Measurements from ENCODE around the gene SORD. TPM values are rescaled to one million over a fixed set of nuclear protein-coding genes. Genes with fewer than 3 reads are reported as not detected.
"Not testable (repeated sequence)": the region's sequence is repeated elsewhere in the genome, so short reads cannot be mapped to it uniquely, and the experiment has no call there.

Gene SORD
- total and polyA plus RNA-seq, 2 donors (not counting 3 experiments of a cell fraction or from before 2014, with no cell fraction given): 16.6 to 31.8 TPM

DNA sequence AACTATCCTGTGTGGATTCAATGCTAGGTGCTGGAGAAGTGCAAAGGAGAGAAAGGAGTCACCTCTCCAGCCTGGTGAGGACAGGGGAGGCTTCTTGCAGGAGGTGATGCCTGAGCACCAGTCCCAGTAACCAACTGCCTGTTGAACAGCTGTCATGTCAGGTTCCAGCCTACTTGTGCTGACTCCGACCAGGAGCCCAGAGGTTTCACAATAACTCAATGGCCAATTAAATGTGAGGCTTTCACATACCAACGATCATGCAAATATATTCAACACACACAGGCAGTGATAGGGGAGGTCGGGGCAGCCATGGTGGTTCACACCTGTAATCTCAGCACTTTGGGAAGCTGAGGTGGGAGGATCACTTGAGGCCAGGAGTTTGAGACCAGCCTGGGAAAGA is 7.7 kb downstream of the SORD start:
- Histone ChIP-seq H3K9ac (replicated peaks; ENCODE audit: extremely low read depth, insufficient read depth, low read length) (no peak overlapping the region), H3K4me2 (ENCODE audit: insufficient read depth, low read length) (no peak overlapping the region), H3K4me3 (replicated peaks in 1 of 3; ENCODE audit: insufficient read depth in 1 of 3, low read depth in 1 of 3, low read length in 3 of 3) (no peak overlapping the region), H3K4me1 (ENCODE audit: control insufficient read depth, extremely low read depth, insufficient read depth, low read length) (peaks cover 13% of the 10 kb centered on the region), H3K27ac (ENCODE audit: insufficient read depth, low read depth, low read length) (no peak overlapping the region), H3K9me3 (replicated peaks; ENCODE audit: control insufficient read depth, insufficient read depth, low read length) (no peaks in the 10 kb centered on the region), H4K20me1 (replicated peaks; ENCODE audit: control insufficient read depth, extremely low read depth, insufficient read depth, low read length) (no peaks in the 10 kb centered on the region), H2AFZ (ENCODE audit: low read depth, low read length) (no peak overlapping the region), H3K36me3 (ENCODE audit: control insufficient read depth in 2 of 2, extremely low read depth in 1 of 2, insufficient read depth in 2 of 2, low read length in 2 of 2) (no peaks in the 10 kb centered on the region), H3K79me2 (ENCODE audit: control insufficient read depth, insufficient read depth, low read length) (peaks cover 2% of the 10 kb centered on the region), H3K9me1 (replicated peaks; ENCODE audit: control insufficient read depth, extremely low read depth, insufficient read depth, low read length) (no peaks in the 10 kb centered on the region), H3K27me3 (ENCODE audit: control insufficient read depth in 2 of 2, insufficient read depth in 2 of 2, low read length in 2 of 2) (no peaks in the 10 kb centered on the region)
- DNase-seq (ENCODE audit: low read depth, low spot score): no peak
- ChIA-PET POLR2A (no interaction called here), CTCF (interaction anchor here (1.0 to 1.2 kb wide), 3 partner anchors 8 to 87 kb away, joined by 3 to 4 read pairs (median 3); no protein-coding TSS in a partner anchor)
- no peak for TF ChIP-seq POLR2AphosphoS5 (IDR thresholded peaks at IDR 0.05; ENCODE audit: insufficient read depth, low read depth, low read length)
- TF ChIP-seq, protein P1, sequence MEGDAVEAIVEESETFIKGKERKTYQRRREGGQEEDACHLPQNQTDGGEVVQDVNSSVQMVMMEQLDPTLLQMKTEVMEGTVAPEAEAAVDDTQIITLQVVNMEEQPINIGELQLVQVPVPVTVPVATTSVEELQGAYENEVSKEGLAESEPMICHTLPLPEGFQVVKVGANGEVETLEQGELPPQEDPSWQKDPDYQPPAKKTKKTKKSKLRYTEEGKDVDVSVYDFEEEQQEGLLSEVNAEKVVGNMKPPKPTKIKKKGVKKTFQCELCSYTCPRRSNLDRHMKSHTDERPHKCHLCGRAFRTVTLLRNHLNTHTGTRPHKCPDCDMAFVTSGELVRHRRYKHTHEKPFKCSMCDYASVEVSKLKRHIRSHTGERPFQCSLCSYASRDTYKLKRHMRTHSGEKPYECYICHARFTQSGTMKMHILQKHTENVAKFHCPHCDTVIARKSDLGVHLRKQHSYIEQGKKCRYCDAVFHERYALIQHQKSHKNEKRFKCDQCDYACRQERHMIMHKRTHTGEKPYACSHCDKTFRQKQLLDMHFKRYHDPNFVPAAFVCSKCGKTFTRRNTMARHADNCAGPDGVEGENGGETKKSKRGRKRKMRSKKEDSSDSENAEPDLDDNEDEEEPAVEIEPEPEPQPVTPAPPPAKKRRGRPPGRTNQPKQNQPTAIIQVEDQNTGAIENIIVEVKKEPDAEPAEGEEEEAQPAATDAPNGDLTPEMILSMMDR (IDR thresholded peaks at IDR 0.05; ENCODE audit: extremely low read depth in 1 of 2, insufficient read depth in 1 of 2, low read depth in 1 of 2, low read length in 2 of 2): no peak
- no peak for TF ChIP-seq EZH2 (IDR thresholded peaks at IDR 0.05; ENCODE audit: borderline replicate concordance, low read depth, low read length, severe bottlenecking)
- no peak for TF ChIP-seq MYC (IDR thresholded peaks at IDR 0.05; ENCODE audit: low read depth, low read length)
- TF ChIP-seq FOS (IDR thresholded peaks at IDR 0.05; ENCODE audit: borderline replicate concordance, insufficient read depth, low read length): no peak
- no peak for TF ChIP-seq GATA2 (IDR thresholded peaks at IDR 0.05; ENCODE audit: insufficient read depth, insufficient read length, low read depth, low read length)
- no peak for TF ChIP-seq POLR2A (IDR thresholded peaks at IDR 0.05; ENCODE audit: low read depth, low read length)
- no peak for TF ChIP-seq JUN (IDR thresholded peaks at IDR 0.05; ENCODE audit: borderline replicate concordance, insufficient read depth, insufficient read length, low read depth)
- TF ChIP-seq, protein P2, sequence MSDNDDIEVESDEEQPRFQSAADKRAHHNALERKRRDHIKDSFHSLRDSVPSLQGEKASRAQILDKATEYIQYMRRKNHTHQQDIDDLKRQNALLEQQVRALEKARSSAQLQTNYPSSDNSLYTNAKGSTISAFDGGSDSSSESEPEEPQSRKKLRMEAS (IDR thresholded peaks at IDR 0.05; ENCODE audit: insufficient read depth, insufficient read length): no peak
- dilution Hi-C loops (cut with MboI; ENCODE audit: extremely low pct_ligation_motif_present, low sequenced_read_pairs): no loop called here
- BruUV-seq (replicated peaks): no TSS peak
- intact Hi-C loops (cut with micrococcal nuclease): no loop called here
- no peak for FAIRE-seq

DNA sequence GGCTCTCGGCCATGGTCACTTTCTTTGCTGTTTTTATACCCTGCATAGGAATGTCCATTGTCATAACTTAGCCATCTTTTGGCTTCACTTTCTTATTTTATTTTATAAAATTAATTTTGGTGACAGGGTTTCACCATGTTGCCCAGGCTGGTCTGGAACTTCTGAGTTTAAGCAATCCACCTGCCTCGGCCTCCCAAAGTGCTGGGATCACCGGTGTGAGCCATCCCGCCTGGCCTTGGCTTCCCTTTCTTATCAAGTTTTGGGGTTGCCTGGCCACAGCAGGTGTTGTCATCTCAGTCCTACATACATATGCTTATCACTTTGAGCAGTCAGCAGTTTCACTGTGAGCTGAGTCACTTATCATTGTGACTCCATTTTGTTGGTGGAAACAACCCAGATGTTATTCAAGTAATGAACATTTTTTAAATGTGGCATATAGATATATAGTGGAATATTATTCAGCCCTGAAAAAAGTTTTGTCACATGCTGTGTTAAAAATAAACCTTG is 8.6 kb downstream of the SORD start:
- H3K79me2 ChIP-seq (ENCODE audit: control insufficient read depth, insufficient read depth, low read length); H3K4me3 ChIP-seq (replicated peaks in 1 of 3; ENCODE audit: insufficient read depth in 1 of 3, low read depth in 1 of 3, low read length in 3 of 3); DNase-seq (ENCODE audit: low read depth, low spot score); H4K20me1 ChIP-seq (replicated peaks; ENCODE audit: control insufficient read depth, extremely low read depth, insufficient read depth, low read length); H3K9me1 ChIP-seq (replicated peaks; ENCODE audit: control insufficient read depth, extremely low read depth, insufficient read depth, low read length); H3K9me3 ChIP-seq (replicated peaks; ENCODE audit: control insufficient read depth, insufficient read depth, low read length); intact Hi-C loops (cut with micrococcal nuclease); H2AFZ ChIP-seq (ENCODE audit: low read depth, low read length); H3K27ac ChIP-seq (ENCODE audit: insufficient read depth, low read depth, low read length); POLR2A ChIA-PET; H3K9ac ChIP-seq (replicated peaks; ENCODE audit: extremely low read depth, insufficient read depth, low read length); H3K4me2 ChIP-seq (ENCODE audit: insufficient read depth, low read length); BruUV-seq (replicated peaks); dilution Hi-C loops (cut with MboI; ENCODE audit: extremely low pct_ligation_motif_present, low sequenced_read_pairs); FAIRE-seq; H3K4me1 ChIP-seq (ENCODE audit: control insufficient read depth, extremely low read depth, insufficient read depth, low read length); H3K27me3 ChIP-seq (ENCODE audit: control insufficient read depth in 2 of 2, insufficient read depth in 2 of 2, low read length in 2 of 2); H3K36me3 ChIP-seq (ENCODE audit: control insufficient read depth in 2 of 2, extremely low read depth in 1 of 2, insufficient read depth in 2 of 2, low read length in 2 of 2): not testable (repeated sequence)
- CTCF ChIA-PET: interaction anchor here (1.2 kb wide), 2 partner anchors 11 to 86 kb away, joined by 3 read pairs; no protein-coding TSS in a partner anchor

DNA sequence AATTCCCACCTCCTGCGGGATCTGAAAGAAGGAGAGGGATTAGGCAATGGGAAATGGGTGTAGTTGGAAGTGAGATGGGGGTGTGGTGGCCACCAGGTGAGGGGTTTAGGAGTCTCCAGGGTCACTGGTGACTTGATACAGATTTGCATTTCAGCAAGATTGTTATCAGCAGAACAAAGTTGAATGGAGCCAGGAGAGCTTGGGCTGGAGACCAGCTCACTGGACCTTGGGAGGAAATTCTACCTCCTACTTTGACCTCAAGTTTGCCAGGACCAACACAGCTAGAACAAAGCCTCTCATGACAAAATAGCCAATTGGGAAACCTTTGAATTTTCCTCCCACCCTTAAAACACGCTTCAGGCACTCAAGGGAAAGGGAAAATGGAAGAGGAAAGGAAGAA is 9.5 kb downstream of the SORD start:
- H3K4me1 ChIP-seq (ENCODE audit: control insufficient read depth, extremely low read depth, insufficient read depth, low read length); H3K4me3 ChIP-seq (replicated peaks in 1 of 3; ENCODE audit: insufficient read depth in 1 of 3, low read depth in 1 of 3, low read length in 3 of 3); H3K9me3 ChIP-seq (replicated peaks; ENCODE audit: control insufficient read depth, insufficient read depth, low read length); intact Hi-C loops (cut with micrococcal nuclease); H3K27ac ChIP-seq (ENCODE audit: insufficient read depth, low read depth, low read length); dilution Hi-C loops (cut with MboI; ENCODE audit: extremely low pct_ligation_motif_present, low sequenced_read_pairs); H3K9me1 ChIP-seq (replicated peaks; ENCODE audit: control insufficient read depth, extremely low read depth, insufficient read depth, low read length); BruUV-seq (replicated peaks); CTCF ChIA-PET; H2AFZ ChIP-seq (ENCODE audit: low read depth, low read length); H4K20me1 ChIP-seq (replicated peaks; ENCODE audit: control insufficient read depth, extremely low read depth, insufficient read depth, low read length); DNase-seq (ENCODE audit: low read depth, low spot score); H3K4me2 ChIP-seq (ENCODE audit: insufficient read depth, low read length); H3K36me3 ChIP-seq (ENCODE audit: control insufficient read depth in 2 of 2, extremely low read depth in 1 of 2, insufficient read depth in 2 of 2, low read length in 2 of 2); H3K79me2 ChIP-seq (ENCODE audit: control insufficient read depth, insufficient read depth, low read length); FAIRE-seq; POLR2A ChIA-PET; H3K27me3 ChIP-seq (ENCODE audit: control insufficient read depth in 2 of 2, insufficient read depth in 2 of 2, low read length in 2 of 2); H3K9ac ChIP-seq (replicated peaks; ENCODE audit: extremely low read depth, insufficient read depth, low read length): not testable (repeated sequence)

Data from endothelial cell of umbilical vein (primary cell).